GM18873 (cell line): ENCODE data around the gene FHOD3.

ENCODE experiments used
- ATAC-seq: cut with Tn5 transposase; IDR thresholded peaks from one replicate; pipeline ENCODE4 v1.9.1; 2021; ENCODE audit warnings: mild to moderate bottlenecking, moderate library complexity, moderate number of reproducible peaks; ENCODE audit not compliant: unreplicated experiment, low FRiP score

Gene FHOD3

DNA sequence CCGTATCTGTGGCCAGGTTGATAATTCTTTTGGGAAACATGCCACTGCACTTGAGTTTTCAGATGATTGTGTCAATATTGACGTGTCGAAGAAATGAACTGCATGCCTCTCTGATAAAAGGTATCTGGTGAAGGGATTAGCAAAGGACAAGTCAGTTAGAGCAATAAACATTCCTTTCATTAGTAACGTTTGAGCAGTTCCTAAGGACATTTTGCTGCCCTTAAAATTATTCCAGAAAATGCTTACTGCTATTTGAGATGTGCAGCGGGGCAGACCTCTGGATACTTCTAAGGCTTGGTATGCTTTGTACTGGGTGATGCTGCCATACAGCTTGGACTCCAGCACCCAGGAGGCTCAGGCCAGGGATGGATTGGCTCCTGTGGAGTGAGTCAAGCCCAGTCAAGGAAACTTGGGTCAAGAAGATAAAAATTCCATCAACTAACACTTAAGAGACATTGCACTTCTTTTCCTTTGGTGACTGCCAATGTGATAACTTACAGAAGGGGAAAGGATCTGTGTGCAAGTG is 166.7 kb downstream of the FHOD3 start:
- ATAC-seq, result no peak

DNA sequence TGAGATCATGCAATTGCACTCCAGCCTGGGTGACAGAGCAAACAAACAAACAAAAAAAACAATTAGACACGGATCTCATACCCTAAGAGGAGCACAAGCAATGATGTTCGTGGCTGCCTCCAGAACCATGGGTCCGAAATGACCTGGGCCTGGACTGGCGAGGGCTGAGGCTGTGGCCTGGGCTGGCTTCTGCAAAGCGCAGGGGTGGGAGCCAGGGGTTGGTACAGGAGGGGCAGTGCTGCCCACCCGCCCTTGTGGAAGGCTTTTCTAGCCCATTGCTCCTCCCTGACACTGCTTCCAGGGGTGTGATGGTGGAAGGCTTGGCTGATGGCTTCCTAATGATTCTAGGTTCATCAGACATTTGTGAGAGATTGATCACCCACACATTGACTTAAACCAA is 167.8 kb downstream of the FHOD3 start:
- ATAC-seq, result no peak

DNA sequence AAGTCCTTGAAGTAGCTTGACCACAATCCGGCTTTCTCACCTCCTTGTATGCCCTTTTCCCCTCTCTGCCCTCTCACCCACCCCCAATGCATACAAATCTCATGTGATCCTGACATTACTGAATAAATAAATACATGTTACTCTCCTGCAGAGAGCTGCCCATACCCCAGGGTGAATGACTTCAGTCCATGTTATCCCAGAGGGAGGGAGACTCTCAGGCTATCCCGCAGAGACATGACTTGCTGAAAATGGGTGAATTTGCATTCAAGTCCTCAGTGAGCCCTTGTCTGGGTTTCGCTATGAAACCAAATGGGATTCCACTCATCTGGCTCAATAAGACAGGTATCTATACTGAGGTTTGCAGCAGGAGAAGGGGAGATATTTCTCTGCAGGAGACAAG is 168.5 kb downstream of the FHOD3 start:
- no peak for ATAC-seq

DNA sequence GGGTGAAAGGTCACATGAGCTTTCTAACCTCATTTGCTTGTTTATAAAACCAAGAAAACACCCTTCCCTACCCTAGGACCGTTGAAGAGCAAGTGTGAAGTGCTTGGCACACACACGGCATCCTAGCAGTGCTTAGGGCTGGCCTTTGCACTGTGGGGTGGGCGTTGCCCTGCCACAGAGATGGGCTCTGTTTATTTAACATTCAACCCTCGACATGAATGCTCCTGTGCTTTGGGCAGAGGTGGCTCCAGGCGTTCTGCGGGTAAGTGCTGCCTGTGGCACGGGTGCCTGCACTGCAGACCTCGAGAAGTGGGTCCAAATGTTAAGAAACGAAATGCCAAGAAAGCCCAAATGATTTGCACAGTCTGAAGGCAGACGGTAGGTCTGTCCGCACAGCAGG is 170.1 kb downstream of the FHOD3 start:
- no peak for ATAC-seq

DNA sequence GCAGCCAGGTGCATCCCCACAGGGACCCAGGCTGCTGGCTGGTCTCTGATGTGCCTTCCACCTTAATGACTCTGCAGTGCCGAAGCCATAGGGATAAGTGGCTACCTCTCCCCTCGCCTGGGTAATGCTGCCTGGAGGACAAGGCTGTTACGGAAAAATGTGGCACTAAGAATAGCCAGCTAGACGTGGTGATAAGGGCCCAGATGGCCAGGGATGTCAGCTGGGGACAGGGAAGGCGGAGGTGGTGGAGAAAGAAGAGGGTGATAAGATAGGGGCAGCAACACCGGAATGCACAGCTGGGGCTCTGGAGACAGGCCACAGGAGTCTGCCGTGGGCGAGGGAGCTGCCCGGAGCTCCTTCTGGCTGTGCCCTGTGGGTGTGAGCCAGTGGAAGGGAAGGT is 170.6 kb downstream of the FHOD3 start:
- ATAC-seq, result no peak

DNA sequence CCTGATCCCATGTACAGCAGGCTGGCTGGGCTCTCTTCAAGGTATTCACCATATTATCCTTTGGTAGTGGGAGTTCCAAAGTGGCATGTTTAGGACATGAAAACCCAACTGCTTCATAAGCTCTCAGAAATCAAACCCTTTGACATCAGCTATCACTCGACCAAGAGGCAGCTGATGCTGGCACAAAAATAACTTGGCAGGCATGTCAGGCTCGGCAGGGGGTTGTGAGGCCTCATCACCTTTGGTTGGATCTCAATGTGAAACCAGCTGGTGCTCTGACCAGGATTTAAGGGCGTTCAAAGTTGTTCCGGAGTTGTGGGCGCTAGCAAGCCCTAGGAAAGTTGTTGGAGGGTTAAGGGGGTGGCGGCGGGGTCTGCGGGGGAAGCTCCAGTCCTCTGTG is 171.9 kb downstream of the FHOD3 start:
- no peak for ATAC-seq

DNA sequence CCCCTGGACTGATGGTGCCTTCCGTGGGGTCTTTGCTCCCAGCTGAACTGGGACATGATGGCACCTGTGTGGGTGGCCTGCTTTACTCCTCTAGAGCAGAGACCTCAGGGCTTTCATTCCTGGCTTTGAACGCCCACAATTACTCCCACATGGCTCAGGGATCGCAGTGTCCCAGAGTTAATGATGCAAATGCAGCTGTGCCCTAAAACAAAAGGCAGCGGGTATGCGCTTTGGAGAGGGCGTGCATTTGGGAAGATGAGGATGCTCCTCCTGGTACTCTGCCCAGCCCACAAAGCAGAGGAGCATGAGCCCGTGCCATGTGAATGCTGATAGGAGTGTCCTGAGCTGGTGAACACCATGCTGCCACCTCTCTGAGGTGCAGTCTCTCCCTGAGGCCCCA is 173.4 kb downstream of the FHOD3 start:
- no peak for ATAC-seq

DNA sequence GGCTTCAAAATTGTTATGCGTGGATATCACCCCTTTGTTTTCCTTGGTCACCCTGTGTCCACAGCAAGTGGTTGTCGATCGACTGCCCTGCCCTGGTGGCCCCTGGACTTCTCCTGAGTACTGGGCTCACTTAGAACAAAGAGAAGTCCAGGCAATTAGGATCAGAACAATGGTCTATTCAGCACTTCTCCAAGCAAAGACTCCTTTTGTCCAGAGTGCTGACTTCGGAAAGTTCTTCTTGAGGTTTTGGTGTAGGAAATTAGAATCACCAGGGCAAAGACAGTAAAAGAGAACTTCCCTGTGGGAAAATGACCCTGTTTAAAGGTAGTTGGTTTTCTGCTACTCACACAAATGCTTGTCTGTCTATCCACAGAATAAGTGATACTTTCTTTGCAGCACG is 173.9 kb downstream of the FHOD3 start:
- no peak for ATAC-seq

DNA sequence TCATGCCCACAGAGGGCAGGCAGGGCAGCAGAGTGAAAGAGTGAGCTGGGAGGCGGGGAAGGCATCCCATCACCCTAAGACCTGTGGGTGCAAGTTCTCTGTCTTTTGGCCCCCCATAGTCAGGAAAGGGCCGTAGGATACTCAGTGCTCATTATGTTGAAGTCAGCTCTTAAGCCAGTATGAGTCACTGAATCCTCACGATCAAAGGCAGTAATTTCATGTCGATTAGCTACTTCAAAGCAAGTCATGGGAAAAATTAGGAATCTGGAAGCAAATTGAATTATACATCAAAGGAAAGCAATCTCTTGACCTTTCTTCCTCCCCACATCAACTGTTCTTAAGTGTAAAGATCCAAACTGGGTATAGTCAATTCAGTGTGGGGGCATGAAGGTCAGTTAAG is 178.9 kb downstream of the FHOD3 start:
- no peak for ATAC-seq

DNA sequence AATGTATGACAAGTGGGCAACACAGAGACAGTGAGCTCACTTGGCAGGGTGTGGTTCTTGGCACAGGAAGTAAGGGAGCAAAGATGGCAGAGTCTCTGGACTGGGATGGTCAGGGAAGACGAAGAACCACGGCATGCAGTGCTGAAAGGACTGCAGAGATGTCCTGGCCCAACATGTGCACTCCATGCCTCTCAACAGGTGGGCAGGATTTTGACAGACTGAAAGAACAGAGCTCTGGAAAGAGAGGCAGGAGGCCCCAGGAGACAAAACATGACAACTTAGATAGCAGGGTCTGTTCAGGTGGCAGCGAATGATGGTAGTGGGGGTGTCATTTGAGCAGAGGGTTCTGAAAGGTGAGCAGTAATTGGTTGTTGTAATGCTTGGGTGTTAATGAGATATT is 180.3 kb downstream of the FHOD3 start:
- no peak for ATAC-seq

DNA sequence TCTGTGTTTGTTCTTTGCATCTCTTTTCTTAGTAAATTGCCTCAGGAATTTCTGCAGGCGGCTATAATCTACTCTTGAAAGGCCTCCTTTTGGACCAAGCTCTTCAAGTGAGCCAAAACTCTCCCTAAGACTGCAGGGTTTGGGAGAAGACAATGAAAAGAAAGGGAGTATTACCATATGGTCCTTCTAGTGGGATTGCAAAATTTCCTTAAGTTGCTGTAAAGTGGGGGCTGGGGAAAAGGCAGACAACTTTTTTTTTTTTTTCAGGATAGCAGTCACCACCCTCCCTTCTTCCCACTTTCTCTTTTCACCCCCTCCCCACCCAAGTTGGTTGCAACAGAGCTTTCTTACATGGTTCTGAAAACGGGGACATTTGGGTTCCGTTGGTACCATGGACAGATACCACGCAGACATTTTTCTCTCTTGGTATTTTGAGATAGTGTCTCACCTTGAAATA is 183.7 kb downstream of the FHOD3 start:
- no peak for ATAC-seq

DNA sequence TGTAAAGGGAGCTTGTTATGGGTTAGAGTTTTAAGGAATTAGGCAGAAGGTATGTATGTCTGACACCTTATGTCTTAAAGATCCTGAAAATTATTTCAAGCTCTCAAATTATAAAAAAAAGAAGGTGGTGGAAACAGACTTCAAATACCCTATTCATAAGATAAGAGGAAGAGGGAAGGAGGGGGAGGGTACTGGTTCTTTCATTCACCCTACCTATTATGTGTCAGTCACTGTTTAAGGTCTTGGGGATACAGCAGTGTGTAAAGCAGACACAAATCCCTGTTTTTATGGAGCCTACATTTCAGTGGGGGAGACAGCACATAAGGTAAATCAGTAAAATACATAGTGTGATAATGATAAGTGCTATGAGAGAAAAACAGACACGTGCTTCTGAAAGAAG is 184.4 kb downstream of the FHOD3 start:
- ATAC-seq, result no peak

DNA sequence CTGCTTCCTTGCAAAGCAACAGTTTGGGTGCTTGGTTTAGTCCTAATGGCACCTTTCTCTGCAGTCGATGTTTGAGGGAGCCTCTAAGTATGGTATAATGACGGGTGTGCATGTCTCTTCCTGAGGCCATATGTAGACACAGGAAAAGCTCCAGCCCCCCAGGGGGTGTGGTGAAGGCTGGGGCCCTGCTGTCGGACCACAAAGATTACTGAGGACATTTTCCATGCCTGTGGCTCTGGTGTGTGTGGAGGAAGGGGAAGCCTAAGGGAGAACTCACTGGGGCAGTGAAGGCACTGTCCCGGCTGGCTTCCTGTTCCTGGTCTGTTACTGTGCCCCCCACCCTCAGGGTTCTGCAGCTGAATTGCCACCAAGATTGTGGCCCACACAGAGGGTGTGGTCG is 187.1 kb downstream of the FHOD3 start:
- no peak for ATAC-seq

DNA sequence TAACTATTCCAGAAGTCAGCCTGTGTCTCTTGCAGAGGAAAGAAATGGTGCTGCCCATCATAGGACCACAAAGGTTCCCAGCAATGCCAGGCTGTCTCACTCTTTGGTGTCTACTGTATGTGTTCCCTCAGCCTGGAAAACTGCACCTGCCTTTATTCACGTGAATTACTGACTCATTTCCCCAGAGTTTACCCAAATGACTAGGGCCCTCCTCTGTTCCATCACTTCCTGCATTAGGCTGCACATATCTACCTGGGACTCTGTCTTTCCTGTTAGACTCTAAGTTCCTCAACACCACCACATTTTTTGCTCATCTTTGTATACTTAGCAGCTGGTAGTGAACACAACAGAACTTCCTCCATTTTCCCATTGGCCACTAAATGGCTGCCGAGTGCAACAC is 188.3 kb downstream of the FHOD3 start:
- ATAC-seq, result no peak

DNA sequence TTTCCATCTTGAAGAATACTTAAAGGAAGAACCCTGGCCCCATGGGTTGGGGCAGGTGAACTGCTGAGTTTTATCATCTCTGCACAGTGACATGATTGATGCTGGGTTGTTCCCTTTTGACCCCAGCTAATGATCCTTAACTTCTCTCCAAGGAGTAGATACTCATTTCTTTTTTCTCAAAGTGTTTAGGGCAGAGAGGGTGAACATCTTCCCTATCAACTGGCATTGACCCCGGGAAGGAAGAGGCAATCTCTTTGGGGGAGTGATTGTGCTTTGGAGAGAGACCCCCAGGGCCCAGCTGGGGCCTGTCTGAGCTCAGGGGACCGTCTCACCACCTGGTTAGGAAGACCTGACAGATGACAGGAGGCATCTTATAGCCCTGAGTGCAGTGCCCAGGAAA is 190.6 kb downstream of the FHOD3 start:
- ATAC-seq, result no peak

DNA sequence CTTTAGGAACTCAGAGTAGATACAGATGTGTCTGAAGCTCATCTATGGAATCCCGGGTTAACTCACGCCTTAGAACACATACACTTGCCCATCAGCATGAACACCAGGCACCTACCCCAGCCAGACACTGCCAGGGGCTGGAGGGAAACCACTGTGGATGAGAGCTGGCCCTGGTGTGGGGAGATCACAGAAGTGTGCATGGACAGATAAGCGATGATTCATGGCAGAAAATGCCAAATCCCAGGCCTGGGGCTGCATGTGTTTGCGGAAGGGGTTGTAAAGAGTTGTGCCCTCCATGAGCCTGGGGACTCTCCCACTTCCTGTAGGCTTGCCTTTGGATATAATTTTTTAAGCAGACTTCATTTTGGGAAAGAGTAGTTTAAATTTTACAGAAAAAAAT is 193.4 kb downstream of the FHOD3 start:
- ATAC-seq, result no peak

DNA sequence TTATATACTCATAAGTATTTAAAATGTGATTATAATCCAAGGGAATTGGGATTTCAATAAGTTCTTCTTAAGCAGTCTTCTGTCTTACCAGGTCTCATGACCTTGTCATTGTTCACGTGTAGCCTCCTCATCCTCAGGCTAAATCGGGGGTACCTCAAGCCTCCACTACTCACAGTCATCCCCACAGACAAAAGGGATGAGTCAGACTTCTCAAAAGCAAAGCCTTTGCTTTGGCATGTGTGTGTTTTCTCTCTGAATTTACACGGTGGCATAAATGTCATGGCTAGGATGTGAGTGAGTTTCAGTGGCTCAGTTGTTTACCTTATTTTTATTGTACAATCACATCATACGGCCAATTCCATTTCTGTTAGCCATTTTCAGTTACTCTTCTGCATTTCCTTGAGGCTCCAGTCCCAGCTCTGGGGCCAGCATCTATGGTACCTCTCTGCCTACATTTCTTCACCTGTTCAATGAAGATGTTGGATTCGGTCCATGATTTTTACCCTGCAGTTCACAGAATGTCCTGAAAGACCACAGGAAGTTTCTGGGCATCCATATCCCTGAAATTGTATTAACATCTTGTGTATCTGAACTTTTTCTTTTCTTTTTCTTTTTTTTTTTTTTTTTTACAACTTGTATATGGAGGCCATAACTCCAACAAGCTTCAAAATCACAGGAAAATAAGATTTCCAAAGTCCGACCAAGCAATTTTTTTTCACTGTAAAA is 195.3 kb downstream of the FHOD3 start:
- ATAC-seq, result no peak

DNA sequence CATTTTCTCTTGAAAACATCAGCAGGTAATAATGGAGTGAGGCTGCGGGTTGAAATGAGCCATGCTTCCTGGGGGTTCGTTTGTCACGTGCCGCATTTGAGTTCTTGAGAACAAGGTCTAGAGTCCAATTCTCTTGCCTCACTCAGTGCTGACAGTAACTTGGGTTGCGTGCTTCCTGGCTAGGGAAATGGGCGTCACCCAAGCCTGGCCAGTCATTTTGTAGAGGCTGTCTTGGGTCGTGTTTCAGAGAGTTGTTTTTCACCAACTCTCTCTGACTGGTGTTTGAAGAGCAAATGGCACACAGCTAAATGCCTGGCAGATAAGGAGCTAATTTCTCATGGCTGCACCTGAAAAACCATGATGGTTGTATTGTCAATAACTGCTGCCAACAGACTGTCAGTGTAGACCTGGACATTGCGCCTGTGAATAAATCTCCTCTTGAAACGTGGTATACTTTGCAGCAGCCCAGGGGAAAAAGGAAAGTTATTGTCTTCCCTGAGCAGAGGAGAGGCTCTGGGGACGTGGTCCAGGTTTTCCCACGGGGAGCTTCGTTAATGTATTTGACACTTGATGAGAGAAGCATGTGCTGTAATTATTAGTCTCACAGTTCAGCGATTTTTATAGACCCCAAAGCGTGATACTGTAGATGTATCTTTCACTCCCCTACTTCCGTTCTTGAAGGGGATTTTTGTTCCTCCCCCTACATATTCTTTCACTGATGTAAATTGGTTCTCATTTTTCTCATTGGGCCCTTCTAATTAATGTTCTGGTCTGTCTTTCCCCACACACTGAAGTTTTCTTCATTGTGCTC is 196.0 kb downstream of the FHOD3 start:
- ATAC-seq, result no peak

DNA sequence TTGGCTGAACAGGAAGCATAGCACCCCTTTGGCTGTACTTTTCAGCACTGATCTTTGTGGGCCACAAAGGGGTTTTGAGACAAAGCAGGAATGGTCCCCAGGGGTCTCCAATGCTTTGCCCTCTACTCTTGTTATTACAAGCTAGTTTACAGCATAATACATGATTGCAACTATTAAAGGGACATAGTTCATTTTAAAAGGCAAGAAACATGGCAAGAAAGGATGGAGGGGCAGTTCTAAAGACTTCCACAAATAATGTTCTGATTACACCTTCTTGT is 196.6 kb downstream of the FHOD3 start:
- ATAC-seq, result no peak

DNA sequence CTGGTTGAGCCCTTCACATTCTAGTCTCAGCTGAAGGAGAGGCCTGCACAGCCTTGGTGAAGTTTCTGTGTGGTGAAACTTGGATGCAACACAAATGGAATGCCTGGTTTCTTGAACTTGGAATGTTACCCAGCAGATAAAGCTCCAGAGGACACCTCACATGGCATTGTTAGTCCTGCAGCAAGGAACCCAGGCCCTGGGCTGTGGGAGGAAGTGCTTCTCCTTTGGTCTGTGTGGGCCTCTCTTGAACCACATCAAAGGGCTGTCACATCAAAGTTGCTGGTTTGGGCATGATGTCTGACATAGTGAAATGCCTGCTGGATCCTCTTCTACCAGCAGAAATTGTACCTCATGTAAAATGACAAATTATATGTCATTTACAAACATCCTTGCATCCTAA is 198.5 kb downstream of the FHOD3 start:
- ATAC-seq, result no peak

DNA sequence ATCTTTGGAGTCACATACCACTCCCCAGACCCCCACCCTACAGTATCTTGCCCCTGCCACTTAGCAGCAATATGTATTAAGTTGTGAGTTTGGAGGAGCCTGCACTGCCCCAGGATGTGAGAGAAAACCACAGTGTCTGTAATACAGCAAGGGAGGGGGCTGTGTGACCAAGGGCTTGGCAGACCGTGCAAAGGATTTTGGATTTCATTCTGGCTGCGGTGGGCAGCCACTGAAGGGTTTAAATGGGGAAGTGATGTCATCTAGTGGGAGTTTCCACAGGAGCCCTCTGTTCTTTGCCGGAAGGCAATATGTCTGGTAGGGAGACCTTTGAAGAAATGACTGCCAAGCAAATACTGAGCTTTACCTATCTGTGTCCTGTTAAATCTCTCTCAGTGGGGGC is 202.4 kb downstream of the FHOD3 start:
- no peak for ATAC-seq

DNA sequence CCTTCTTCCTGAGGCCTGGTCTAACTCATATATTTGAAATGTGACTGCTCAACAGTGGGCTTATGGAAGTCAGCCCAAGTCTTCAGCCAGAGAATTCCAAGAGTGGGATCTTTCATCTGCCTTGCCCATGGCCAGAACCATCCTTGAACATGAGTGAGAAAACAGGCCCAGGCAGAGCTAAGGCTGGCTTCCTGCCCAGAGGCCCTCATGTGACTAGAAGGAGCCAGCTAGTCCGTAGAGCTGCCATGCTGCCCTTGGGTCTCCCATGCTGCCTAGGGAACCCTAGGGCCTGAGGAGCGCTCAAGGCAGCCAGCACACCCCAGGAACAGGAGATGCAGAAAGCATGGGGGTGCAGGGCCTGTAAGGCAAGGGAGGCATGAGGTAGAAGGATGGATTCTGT is 203.6 kb downstream of the FHOD3 start:
- ATAC-seq, result no peak
